HepG2 (cell line): ENCODE measurements around the gene COL9A1. TPM values are rescaled to one million over a fixed set of nuclear protein-coding genes. Genes with fewer than 3 reads are reported as not detected.

Experiments used
- ATAC-seq: fragments of 200-7000 bp; cut with Tn5 transposase; 3 replicates; pipeline ENCODE4 v1.9.1; 2020; ENCODE audit warnings: mild to moderate bottlenecking, moderate library complexity
- BruUV-seq: library from RNA; stranded (reverse); fragments of 400-500 nt; replicated peaks from 2 replicates; lab custom pipeline; 2021; lab: Mats Ljungman, UMichigan
- CTCF ChIA-PET: fragments of 300-600 bp; formaldehyde crosslinking; extraction: SDS; loops from one replicate; lab custom pipeline; 2021; ENCODE audit warnings: low total read pairs, inconsistent platforms, low intra/inter-chr PET ratio; lab: Yijun Ruan, JAX
- POLR2A ChIA-PET: fragments of 350-600 bp; sonication (Branson Sonifier 250); formaldehyde crosslinking; loops from one replicate; lab custom pipeline; 2020; ENCODE audit warnings: antibody characterized with exemption, inconsistent platforms; lab: Yijun Ruan, JAX
- DNase-seq: peaks from one replicate; pipeline ENCODE4 v3.0.0-alpha.2; 2015; ENCODE audit warnings: low spot score
- FAIRE-seq: peaks from 3 replicates; lab custom pipeline; 2011; peaks lifted over from hg19 to GRCh38; lab: Jason Lieb, UNC
- H2AFZ ChIP-seq: one replicate; pipeline ENCODE4 v1.6.1; 2011; ENCODE audit warnings: low read length, inconsistent platforms
- H3K27ac ChIP-seq: fragments of 300-600 bp; 3 replicates; pipeline ENCODE4 v1.8.0; 2011; ENCODE audit warnings: mixed run types, mild to moderate bottlenecking, mixed read lengths, low read length, inconsistent platforms; ENCODE audit not compliant: insufficient read depth; ENCODE audit errors: extremely low read length
- H3K27me3 ChIP-seq, 2 experiments: fragments of 200-600 bp in 1 of 2; 2 replicates in 1 of 2; 3 replicates in 1 of 2; pipeline versions ENCODE4 v1.6.0 to v1.8.0; 2011; ENCODE audit warnings: low read length in 2 of 2, mild to moderate bottlenecking in 2 of 2, moderate library complexity in 2 of 2, inconsistent platforms in 1 of 2; ENCODE audit not compliant: insufficient read depth in 2 of 2, control insufficient read depth in 1 of 2
- H3K36me3 ChIP-seq, 2 experiments: fragments of 200-600 bp in 1 of 2; replicated peaks in 1 of 2; 2 replicates in 1 of 2; 3 replicates in 1 of 2; pipeline versions ENCODE4 v1.5.1 to v1.8.0; 2011; ENCODE audit warnings: low read length in 2 of 2, inconsistent platforms in 1 of 2; ENCODE audit not compliant: insufficient read depth in 2 of 2, control insufficient read depth in 1 of 2
- H3K4me1 ChIP-seq: 2 replicates; pipeline ENCODE4 v1.5.1; 2012; ENCODE audit warnings: low read length, inconsistent platforms; ENCODE audit not compliant: insufficient read depth
- H3K4me2 ChIP-seq: 2 replicates; pipeline ENCODE4 v1.6.0; 2011; ENCODE audit warnings: low read depth, low read length, inconsistent platforms
- H3K4me3 ChIP-seq, 3 experiments: fragments of 200-600 bp in 1 of 3; sonication (generic), shearing (Covaris generic) in 1 of 3; replicated peaks in 1 of 3; 2 replicates each; pipeline ENCODE4 v1.5.1; 2011 to 2016; ENCODE audit warnings: low read length in 3 of 3, inconsistent platforms in 2 of 3, low read depth in 2 of 3, mild to moderate bottlenecking in 2 of 3, control low read depth in 1 of 3, mixed read lengths in 1 of 3; ENCODE audit not compliant: insufficient read depth in 1 of 3
- H3K79me2 ChIP-seq: one replicate; pipeline ENCODE4 v1.6.1; 2011; ENCODE audit warnings: low read length, inconsistent platforms; ENCODE audit not compliant: insufficient read depth
- H3K9ac ChIP-seq: 2 replicates; pipeline ENCODE4 v1.6.0; 2011; ENCODE audit warnings: mild to moderate bottlenecking, low read depth, low read length, inconsistent platforms; ENCODE audit not compliant: insufficient read depth
- H3K9me3 ChIP-seq: 2 replicates; pipeline ENCODE4 v1.5.1; 2012; ENCODE audit warnings: mild to moderate bottlenecking, low read length
- H4K20me1 ChIP-seq: 2 replicates; pipeline ENCODE4 v1.6.0; 2011; ENCODE audit warnings: inconsistent platforms, mild to moderate bottlenecking, low read length, moderate library complexity; ENCODE audit not compliant: insufficient read depth
- ADNP ChIP-seq: sonication (generic); formaldehyde crosslinking; IDR thresholded peaks from 2 replicates; pipeline ENCODE4 v1.4.0; 2020; ENCODE audit warnings: missing genetic modification reagents
- ATRX ChIP-seq: sonication (generic); formaldehyde crosslinking; IDR thresholded peaks from 2 replicates; pipeline ENCODE4 v1.4.0; 2020; ENCODE audit warnings: missing genetic modification reagents, borderline replicate concordance
- CBX2 ChIP-seq, 2 experiments: fragments of 200-600 bp in 1 of 2; sonication (generic); formaldehyde crosslinking in 1 of 2; IDR thresholded peaks; 2 replicates each; pipeline versions ENCODE4 v1.7.0 to v1.8.1; 2018 to 2022; ENCODE audit warnings: low read depth in 2 of 2, low read length in 1 of 2, mild to moderate bottlenecking in 1 of 2, missing genetic modification reagents in 1 of 2
- DMAP1 ChIP-seq: IDR thresholded peaks from 2 replicates; pipeline ENCODE4 v1.6.1; 2016
- FOXM1 ChIP-seq: sonication (generic); formaldehyde crosslinking; IDR thresholded peaks from 2 replicates; pipeline ENCODE4 v1.5.0; 2020; ENCODE audit warnings: missing genetic modification reagents
- HNRNPL ChIP-seq: fragments of 200-400 bp; formaldehyde crosslinking; IDR thresholded peaks from 2 replicates; pipeline ENCODE4 v1.6.1; 2017; ENCODE audit warnings: mild to moderate bottlenecking, low read depth, low read length
- MEF2D ChIP-seq: sonication (generic); formaldehyde crosslinking; IDR thresholded peaks from 2 replicates; pipeline ENCODE4 v1.5.1; 2020; ENCODE audit warnings: mild to moderate bottlenecking, missing genetic modification reagents
- NR3C1 ChIP-seq: sonication (generic); formaldehyde crosslinking; IDR thresholded peaks from 2 replicates; pipeline ENCODE4 v1.4.0; 2020; ENCODE audit warnings: missing genetic modification reagents
- PTBP1 ChIP-seq: fragments of 200-400 bp; formaldehyde crosslinking; IDR thresholded peaks from 2 replicates; pipeline ENCODE4 v1.6.1; 2018; ENCODE audit warnings: low read length, low read depth; ENCODE audit not compliant: poor library complexity, severe bottlenecking
- ZC3H13 ChIP-seq: sonication (generic); formaldehyde crosslinking; IDR thresholded peaks from 2 replicates; pipeline ENCODE4 v1.8.1; 2023; ENCODE audit warnings: mild to moderate bottlenecking, missing genetic modification reagents, moderate library complexity
- ZNF232 ChIP-seq: sonication (generic); formaldehyde crosslinking; IDR thresholded peaks from 2 replicates; pipeline ENCODE4 v1.4.0; 2020; ENCODE audit warnings: missing genetic modification reagents, borderline replicate concordance
- ZNF670 ChIP-seq: sonication (generic); formaldehyde crosslinking; IDR thresholded peaks from 2 replicates; pipeline ENCODE4 v1.8.0; 2022; ENCODE audit warnings: mild to moderate bottlenecking, missing genetic modification reagents, borderline replicate concordance
- ZNF776 ChIP-seq: sonication (generic); formaldehyde crosslinking; IDR thresholded peaks from 2 replicates; pipeline ENCODE4 v1.4.0; 2020; ENCODE audit warnings: mild to moderate bottlenecking, missing genetic modification reagents
- ZNF792 ChIP-seq: IDR thresholded peaks from 2 replicates; pipeline ENCODE4 v1.6.1; 2016
- ZSCAN25 ChIP-seq: sonication (generic); formaldehyde crosslinking; IDR thresholded peaks from 2 replicates; pipeline ENCODE4 v1.8.0; 2022; ENCODE audit warnings: mild to moderate bottlenecking, missing genetic modification reagents
- WGBS: methylation state at CpG from one replicate; pipeline ENCODE4 v1.1.6; 2017; ENCODE audit warnings: low lambda C conversion rate; 5-methylcytosine and 5-hydroxymethylcytosine counted together
- in situ Hi-C: cut with HindIII; loops from 2 replicates; pipeline ENCODE4 v1.10.0; 2017; ENCODE audit warnings: low pct_unique_long_range_greater_than_20kb; ENCODE audit not compliant: extremely low pct_ligation_motif_present
- intact Hi-C: fragments of 100-400 bp; cut with micrococcal nuclease; formaldehyde crosslinking; loops from one replicate; pipeline ENCODE4 v1.10.0; 2022; ENCODE audit not compliant: unreplicated experiment
- polyA plus RNA-seq, 8 experiments: library from polyadenylated mRNA; depleted of rRNA in 3 of 8; stranded (reverse) in 7 of 8; unstranded in 1 of 8; fragments of >200 nt; fragmentation: Illumina TruSeq in 4 of 8; extraction: Trizol in 4 of 8; gene quantifications; 2 replicates each; pipeline versions ENCODE4 v1.2.1 to v1.2.3, GENCODE V29; 2011 to 2016; ENCODE audit warnings: low read depth in 4 of 8, missing spikeins in 1 of 8, mixed read lengths in 1 of 8; ENCODE audit not compliant: insufficient read depth in 1 of 8
- total RNA-seq, 5 experiments: library from RNA; depleted of rRNA; stranded (reverse); fragments of >200 nt; fragmentation: Illumina TruSeq; extraction: Trizol; gene quantifications; 2 replicates each; pipeline ENCODE4 v1.2.3, GENCODE V29; 2016; ENCODE audit warnings: low read depth in 1 of 5
- TF ChIP-seq, protein P1 (sequence below): sonication (generic); formaldehyde crosslinking; IDR thresholded peaks from 2 replicates; pipeline ENCODE4 v1.4.0; 2020; ENCODE audit warnings: mild to moderate bottlenecking, missing genetic modification reagents
- TF ChIP-seq, protein P2 (sequence below): sonication (generic); formaldehyde crosslinking; conservative IDR thresholded peaks from 2 replicates; pipeline ENCODE4 v1.4.0; 2020; ENCODE audit warnings: missing genetic modification reagents

The COL9A1 gene
- total and polyA plus RNA-seq, 2 of the 13 experiments (the other 11 are each of a cell fraction or from before 2014, with no cell fraction given): 0.08 TPM; not detected in 1

DNA sequence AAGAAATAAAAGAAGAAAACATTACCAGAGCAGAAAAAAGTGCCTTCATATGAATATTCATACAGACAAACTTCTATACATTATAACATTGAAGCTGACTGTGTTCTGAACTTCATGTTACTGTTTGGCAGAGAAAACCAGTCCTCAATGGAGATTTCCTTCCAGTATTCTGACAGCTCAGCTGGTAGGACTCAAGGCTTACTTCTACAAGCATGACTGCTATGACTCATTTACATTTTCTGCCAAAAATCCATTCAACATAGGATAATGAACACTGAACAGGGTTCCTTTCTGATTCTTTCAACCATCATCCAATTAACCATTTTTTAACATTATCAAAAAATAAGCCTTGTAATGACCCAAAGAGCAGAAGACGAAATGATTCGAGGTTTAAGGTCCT lies 25.4 kb downstream of the COL9A1 start (continued):
- TF ChIP-seq, protein P1, sequence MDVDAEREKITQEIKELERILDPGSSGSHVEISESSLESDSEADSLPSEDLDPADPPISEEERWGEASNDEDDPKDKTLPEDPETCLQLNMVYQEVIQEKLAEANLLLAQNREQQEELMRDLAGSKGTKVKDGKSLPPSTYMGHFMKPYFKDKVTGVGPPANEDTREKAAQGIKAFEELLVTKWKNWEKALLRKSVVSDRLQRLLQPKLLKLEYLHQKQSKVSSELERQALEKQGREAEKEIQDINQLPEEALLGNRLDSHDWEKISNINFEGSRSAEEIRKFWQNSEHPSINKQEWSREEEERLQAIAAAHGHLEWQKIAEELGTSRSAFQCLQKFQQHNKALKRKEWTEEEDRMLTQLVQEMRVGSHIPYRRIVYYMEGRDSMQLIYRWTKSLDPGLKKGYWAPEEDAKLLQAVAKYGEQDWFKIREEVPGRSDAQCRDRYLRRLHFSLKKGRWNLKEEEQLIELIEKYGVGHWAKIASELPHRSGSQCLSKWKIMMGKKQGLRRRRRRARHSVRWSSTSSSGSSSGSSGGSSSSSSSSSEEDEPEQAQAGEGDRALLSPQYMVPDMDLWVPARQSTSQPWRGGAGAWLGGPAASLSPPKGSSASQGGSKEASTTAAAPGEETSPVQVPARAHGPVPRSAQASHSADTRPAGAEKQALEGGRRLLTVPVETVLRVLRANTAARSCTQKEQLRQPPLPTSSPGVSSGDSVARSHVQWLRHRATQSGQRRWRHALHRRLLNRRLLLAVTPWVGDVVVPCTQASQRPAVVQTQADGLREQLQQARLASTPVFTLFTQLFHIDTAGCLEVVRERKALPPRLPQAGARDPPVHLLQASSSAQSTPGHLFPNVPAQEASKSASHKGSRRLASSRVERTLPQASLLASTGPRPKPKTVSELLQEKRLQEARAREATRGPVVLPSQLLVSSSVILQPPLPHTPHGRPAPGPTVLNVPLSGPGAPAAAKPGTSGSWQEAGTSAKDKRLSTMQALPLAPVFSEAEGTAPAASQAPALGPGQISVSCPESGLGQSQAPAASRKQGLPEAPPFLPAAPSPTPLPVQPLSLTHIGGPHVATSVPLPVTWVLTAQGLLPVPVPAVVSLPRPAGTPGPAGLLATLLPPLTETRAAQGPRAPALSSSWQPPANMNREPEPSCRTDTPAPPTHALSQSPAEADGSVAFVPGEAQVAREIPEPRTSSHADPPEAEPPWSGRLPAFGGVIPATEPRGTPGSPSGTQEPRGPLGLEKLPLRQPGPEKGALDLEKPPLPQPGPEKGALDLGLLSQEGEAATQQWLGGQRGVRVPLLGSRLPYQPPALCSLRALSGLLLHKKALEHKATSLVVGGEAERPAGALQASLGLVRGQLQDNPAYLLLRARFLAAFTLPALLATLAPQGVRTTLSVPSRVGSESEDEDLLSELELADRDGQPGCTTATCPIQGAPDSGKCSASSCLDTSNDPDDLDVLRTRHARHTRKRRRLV (CRISPR knock-in tag): no peak
- TF ChIP-seq NR3C1 (CRISPR knock-in tag): no peak

- no peak overlapping the region for H3K4me2 ChIP-seq
- DNase-seq (no peak), FAIRE-seq (no peak), ATAC-seq (no peak)
- intact Hi-C loops: no loop called here
- in situ Hi-C loops: no loop called here
- H3K27ac ChIP-seq: no peak overlapping the region
- ChIA-PET POLR2A (no interaction called here), CTCF (no interaction called here)
- no peak overlapping the region for H3K4me3 ChIP-seq
- H3K27me3 ChIP-seq: 0 out of 5 replicates have a peak, but pooled peaks cover 0 to 3% of the 10 kb centered on the region in 2 experiments
- no peak overlapping the region for H3K9ac ChIP-seq
- H3K9me3 ChIP-seq: no peaks in the 10 kb centered on the region
- H3K4me1 ChIP-seq: no peaks in the 10 kb centered on the region
- H2AFZ ChIP-seq: no peak overlapping the region
- H4K20me1 ChIP-seq: no peaks in the 10 kb centered on the region
- no peaks in the 10 kb centered on the region for H3K36me3 ChIP-seq
- BruUV-seq: no TSS peak
- no peaks in the 10 kb centered on the region for H3K79me2 ChIP-seq
- 0% methylated on average over 4 of the region's 4 CpGs for WGBS
- no peak for TF ChIP-seq HNRNPL
- TF ChIP-seq ATRX (CRISPR knock-in tag): no peak
- TF ChIP-seq ZNF232: no peak
- no peak for TF ChIP-seq ZC3H13
- no peak for TF ChIP-seq ZSCAN25 (CRISPR knock-in tag)
- no peak for TF ChIP-seq ZNF670 (CRISPR knock-in tag)
- TF ChIP-seq FOXM1 (CRISPR knock-in tag): no peak
- no peak for TF ChIP-seq ZNF792 (CRISPR knock-in tag)
- TF ChIP-seq DMAP1 (CRISPR knock-in tag): no peak
- no peak for TF ChIP-seq ZNF776 (CRISPR knock-in tag)
- TF ChIP-seq, protein P2, sequence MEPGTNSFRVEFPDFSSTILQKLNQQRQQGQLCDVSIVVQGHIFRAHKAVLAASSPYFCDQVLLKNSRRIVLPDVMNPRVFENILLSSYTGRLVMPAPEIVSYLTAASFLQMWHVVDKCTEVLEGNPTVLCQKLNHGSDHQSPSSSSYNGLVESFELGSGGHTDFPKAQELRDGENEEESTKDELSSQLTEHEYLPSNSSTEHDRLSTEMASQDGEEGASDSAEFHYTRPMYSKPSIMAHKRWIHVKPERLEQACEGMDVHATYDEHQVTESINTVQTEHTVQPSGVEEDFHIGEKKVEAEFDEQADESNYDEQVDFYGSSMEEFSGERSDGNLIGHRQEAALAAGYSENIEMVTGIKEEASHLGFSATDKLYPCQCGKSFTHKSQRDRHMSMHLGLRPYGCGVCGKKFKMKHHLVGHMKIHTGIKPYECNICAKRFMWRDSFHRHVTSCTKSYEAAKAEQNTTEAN (CRISPR knock-in tag): no peak
- TF ChIP-seq ADNP: no peak
- no peak for TF ChIP-seq PTBP1
- TF ChIP-seq MEF2D: no peak
- no peak for TF ChIP-seq CBX2 (IDR thresholded peaks at IDR 0.05; ENCODE audit: low read depth, low read length)
- no peak for TF ChIP-seq CBX2 (CRISPR knock-in tag; IDR thresholded peaks at IDR 0.05; ENCODE audit: low read depth)
These were observed 28.5 kb downstream of the COL9A1 start for GRCh38 chr6:70274338-70274737.
